Measurements from ENCODE around the gene CLCN3.

- TF ChIP-seq, protein P1, sequence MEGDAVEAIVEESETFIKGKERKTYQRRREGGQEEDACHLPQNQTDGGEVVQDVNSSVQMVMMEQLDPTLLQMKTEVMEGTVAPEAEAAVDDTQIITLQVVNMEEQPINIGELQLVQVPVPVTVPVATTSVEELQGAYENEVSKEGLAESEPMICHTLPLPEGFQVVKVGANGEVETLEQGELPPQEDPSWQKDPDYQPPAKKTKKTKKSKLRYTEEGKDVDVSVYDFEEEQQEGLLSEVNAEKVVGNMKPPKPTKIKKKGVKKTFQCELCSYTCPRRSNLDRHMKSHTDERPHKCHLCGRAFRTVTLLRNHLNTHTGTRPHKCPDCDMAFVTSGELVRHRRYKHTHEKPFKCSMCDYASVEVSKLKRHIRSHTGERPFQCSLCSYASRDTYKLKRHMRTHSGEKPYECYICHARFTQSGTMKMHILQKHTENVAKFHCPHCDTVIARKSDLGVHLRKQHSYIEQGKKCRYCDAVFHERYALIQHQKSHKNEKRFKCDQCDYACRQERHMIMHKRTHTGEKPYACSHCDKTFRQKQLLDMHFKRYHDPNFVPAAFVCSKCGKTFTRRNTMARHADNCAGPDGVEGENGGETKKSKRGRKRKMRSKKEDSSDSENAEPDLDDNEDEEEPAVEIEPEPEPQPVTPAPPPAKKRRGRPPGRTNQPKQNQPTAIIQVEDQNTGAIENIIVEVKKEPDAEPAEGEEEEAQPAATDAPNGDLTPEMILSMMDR (conservative IDR thresholded peaks at IDR 0.05; ENCODE audit: low read length) = no peak
- no peak for TF ChIP-seq EZH2phosphoT487 (IDR thresholded peaks at IDR 0.05; ENCODE audit: borderline replicate concordance, low read depth, low read length)
Measured at GRCh38 chr4:169756971-169757574, 136.7 kb downstream of the CLCN3 start.

Data from OCI-LY7 (cell line).